GM19395 (cell line): Measurements from ENCODE around the gene RCL1.
"Not testable (repeated sequence)": the region's sequence is repeated elsewhere in the genome, so short reads cannot be mapped to it uniquely, and the experiment has no call there.

ENCODE experiments used
- ATAC-seq: cut with Tn5 transposase; IDR thresholded peaks from one replicate; pipeline ENCODE4 v1.9.1; 2021; ENCODE audit warnings: mild to moderate bottlenecking, moderate library complexity; ENCODE audit not compliant: unreplicated experiment

Gene RCL1, protein sequence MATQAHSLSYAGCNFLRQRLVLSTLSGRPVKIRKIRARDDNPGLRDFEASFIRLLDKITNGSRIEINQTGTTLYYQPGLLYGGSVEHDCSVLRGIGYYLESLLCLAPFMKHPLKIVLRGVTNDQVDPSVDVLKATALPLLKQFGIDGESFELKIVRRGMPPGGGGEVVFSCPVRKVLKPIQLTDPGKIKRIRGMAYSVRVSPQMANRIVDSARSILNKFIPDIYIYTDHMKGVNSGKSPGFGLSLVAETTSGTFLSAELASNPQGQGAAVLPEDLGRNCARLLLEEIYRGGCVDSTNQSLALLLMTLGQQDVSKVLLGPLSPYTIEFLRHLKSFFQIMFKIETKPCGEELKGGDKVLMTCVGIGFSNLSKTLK

DNA sequence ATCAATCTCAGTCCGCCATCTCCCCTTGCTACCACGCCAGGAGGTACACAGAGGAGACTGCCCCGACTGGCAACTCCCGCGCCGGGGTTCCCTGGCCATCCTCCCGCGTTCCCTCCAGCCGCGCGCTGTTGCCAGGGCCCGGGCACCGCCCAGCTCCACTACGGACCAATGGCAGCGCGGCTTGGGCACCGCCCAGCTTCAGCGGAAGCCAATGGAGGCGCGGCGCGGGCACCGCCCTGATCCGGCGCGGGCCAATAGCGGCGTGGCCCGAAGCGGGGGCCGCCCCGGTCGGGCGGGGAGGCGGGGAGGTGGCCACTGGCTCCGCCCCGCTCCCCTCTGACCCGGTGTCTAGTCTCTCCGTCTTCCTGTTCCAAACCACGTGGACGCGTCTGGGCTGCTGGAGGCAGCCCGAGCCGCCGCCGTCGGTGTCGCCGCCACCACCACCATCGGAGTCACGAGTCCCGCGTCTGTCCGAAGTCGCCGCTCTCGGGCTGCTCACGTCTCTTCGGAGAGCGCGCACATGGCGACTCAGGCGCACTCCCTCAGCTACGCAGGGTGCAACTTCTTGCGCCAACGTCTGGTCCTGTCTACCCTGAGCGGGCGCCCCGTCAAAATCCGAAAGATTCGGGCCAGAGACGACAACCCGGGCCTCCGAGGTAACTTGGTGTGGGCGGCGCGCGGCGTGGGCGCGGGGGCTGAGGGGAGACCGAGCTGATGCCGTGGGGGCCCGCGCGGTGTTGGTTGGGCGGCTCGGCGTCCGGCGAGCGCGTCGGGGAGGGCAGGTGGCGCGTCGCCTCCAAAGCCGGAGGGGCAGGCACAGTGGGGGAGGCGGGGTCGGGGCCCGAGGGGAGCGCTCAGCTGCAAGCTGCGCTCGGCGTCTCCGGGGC, at the start of gene RCL1:
TSS of gene RCL1 (plus strand) at position 373 of the 887 bp plus-strand sequence. CDS start at position 521, 148 bp downstream.
- peak; percentile 96 for ATAC-seq

DNA sequence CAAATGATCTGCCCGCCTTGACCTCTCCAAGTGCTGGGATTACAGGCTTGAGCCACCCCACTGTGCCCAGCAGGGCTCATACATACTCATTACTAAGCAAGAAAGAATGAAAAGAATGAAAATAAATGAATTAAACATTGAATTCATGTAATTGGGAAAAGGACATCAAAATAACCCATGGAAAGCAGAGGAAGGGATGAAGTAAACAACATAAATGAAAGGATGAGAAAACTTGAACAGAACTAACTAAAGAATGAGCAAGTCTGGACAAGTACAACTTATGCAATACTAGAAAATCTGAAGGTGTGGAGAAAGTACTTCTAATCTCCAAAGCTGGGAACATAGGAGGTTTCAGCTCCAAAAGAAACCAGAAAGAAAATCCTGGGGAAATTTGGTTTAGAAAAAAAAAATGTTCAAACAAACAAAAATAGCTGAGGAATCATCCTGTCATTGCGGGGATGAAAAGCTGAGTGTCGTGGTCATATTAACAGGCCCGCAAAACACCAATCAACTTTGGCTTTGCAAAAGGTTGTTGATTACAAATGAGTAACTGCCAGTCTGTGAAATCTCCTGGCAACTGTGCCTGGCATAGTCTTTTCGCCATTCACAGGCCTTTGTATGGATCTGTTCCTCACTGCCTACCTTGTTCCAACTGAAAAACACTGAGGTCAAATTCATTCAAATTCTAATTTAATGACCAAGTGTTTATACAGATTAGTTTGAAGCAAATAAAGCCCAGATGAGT, 49.4 kb upstream of the RCL1 start:
- no peak for ATAC-seq

DNA sequence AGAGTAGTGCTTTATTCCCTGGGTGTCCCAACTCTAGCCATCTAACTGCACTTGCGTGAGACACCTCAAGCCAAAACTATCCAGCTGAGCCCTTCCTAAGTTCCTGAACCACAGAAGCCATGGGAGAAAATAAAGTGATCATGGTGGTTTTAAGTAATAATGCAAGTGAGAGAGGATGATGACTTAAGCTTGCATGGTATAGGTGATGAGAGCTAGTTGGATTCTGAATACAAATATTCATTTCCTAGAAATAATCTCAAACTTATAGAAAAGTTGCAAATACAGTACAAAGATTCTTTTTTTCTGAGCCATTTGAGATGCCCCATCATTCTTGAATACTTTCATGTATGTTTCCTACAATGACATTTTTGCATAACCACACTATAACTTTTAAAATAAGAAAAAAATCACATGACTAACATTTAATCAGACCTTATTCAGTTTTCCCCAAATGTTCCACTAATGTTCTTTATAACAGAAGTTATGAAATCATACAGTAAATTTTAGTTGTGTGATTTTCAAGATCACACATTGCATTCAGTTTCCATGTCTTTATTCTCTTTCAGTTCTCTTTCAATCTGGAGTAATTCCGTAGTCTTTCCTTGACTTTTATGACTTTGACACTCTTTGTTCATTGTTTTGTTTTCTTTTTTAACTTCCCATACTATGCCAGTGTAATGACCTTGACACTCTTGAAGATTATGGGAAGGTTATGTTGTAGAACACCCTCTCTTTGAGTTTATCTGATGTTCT, 46.3 kb upstream of the RCL1 start:
- ATAC-seq = no peak

DNA sequence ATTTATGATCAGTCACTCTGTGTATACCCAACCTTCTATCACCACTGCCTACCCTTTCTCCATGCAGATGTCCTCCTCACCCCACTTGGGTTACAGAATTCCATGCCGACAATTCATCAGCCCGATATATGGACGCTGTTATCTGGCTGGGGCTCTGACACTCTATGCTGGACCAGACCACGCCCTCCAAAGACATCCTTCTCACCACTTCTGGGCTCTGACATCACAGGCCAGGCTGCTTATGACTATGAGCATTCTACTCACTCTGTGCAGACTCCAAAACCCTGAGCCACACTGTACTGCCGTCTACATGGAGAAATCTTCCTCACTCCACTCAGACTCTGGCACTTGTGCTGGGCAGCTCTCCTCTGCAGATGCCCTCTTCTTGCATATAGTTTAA, 44.1 kb upstream of the RCL1 start:
- ATAC-seq = no peak

DNA sequence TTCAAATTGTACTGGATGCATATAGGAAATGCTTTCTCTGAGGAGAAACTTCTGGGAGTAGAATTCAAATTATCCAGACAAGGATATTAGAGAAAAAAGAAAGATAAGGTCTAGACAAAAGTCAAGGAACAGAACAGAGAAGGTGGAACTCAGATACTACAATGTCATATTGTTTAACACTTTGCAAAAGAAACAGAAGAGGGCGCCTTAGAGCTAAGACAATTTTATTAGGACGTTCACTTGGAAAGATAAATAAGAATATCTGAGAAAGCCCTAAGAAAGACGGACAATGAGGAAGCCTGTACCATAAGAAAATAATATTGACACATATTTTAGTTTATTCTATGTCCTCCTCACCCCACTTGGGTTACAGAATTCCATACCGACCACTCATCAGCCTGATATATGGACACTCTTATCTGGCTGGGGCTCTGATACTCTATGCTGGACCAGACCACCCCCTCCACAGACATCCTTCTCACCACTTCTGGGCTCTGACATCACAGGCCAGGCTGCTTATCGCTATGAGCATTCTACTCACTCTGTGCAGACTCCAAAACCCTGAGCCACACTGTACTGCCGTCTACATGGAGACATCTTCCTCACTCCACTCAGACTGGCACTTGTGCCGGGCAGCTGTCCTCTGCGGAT, 42.6 kb upstream of the RCL1 start:
- no peak for ATAC-seq

DNA sequence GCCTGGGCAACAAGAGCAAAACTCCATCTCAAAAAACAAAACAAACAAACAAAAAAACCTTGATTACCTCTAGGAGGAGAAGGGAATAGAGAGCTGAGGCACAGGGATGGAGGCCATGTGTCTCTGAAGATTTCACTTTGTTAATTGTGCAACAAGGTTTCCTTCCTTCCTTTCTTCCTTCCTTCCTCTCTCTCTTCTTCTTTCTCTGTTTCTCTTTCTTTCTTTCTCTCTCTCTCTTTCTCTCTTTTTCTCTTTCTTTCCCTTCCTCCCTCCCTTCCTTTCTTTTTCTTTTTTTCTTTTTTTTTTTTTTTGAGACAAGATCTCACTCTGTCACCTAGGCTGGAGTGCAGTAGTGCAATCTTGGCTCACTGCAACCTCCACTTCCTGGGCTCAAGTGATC, 38.2 kb upstream of the RCL1 start:
- peak; percentile 21 for ATAC-seq

DNA sequence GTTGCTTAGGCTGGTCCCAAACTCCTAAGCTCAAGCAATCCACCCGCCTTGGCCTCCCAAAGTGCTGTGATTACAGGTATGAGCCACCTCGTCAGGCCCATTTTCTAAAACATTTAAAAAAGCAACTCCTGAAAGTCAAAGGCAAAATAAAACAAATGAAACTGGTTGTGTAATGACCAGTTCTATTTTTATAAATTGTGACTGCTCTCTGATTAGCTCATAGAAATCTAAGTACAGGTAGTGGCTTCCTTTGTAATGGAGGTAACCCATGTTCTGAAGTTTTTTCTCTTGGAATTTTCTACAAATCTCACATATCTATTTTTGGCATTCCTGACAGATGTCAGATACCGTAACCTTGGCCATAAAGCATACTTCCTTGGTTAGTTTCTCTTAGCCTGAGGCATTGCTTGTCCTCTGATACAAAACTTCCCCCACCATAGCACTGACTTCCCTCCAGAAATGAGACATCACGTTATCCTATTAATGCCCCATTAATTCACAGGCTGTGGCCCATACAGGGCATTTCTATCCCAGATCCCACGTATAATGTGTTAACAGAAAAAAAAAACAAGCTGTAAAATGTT, 37.6 kb upstream of the RCL1 start:
- peak; percentile 51 for ATAC-seq

DNA sequence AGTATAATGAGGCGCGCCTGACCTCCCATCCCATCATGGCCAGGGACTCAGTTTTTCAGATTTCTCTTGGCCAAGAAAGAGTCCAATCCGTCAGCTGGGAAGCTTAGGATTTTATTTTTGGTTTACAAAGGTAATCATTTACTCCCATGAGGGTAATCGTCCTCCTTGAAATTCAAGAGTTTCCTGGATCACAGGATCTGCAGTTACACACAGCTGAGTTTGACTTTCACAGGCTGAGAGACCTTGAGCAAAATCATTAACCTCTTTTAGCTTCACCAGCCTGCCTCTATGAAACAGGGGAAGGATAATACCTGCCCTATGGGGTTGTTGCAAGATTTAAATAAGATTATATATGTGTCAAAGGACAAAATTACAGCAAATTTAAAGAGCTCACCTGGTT, 36.3 kb upstream of the RCL1 start:
- no peak for ATAC-seq

DNA sequence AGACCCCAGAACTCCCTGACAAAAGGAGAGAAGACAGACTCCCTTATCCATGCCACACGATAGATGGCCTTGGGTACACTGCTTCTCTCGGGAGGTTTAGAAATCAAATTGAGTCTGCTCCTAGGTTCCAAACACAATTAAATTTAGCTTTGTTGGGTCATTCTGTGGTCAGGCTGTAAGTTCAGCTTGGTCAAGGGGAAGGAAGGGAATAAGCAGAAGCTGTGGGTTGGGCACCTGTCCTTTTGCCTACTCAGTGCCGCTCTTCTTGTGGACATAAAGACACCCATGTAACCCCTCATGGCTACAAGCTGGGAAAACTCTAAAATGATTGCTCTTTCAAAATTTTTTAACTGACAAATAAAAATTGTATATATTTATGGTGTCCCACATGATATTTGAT, 32.6 kb upstream of the RCL1 start:
- ATAC-seq = no peak

DNA sequence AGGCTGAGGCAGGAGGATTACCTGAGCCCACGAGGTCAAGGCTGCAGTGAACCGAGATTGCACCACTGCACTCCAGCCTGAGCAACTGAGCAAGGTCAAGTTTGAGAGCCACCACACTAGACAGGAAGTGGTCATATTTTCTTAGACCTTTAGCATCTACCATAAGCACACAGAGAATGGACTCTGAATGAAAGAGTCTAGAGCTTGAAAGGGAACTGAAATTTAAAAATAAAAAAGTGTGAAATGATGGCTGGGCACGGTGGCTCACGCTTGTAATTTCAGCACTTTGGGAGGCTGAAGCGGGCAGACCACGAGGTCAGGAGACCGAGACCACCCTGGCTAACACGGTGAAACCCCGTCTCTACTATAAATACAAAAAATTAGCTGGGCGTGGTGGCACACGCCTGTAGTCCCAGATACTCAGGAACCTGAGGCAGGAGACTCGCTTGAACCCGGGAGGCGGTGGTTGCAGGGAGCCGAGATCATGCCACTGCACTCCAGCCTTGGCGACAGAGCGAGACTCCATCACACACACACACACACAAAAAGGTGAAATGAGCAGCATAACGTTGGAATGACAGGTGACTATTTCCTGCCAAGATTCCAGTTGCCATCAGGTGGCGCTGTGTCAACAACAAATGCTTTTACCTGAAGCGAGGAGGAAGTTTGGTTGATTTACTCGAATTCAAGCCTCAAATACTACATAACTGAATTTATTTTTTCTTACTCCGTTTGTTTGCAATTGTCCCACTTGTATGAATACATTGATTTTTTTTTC, 30.4 kb upstream of the RCL1 start:
- ATAC-seq = peak; percentile 94

DNA sequence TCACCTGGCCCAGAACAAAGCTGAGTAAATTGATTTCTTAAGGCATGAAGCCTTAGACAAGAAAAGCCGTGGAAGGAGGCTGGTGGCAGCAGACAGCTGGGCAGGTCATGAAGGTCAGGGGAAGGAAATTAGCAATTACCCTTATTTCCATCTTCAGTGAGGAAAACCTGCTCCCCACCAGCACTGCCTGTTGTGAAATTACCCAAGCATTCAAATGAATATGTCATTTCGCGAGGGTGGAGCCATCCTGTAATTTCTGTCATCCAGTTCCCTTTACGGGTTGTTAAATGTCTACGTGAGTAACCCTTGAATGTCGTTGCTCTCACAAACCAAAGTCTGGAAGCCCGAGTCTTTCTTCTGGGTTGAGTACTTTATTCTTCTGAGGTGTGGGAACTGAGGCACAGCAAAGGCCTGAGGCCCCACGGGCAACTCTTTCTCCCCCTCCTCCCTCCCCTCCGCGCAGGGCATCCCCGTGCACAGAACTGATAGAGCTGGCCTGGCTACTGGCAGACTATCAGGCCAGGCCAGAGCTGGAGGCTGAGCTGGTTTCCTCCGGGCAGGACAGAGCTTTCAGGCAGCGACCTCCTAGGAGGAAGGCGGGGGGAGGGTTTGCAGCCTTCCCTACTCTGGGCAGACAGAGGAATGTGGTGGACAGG, 29.7 kb upstream of the RCL1 start:
- peak; percentile 19 for ATAC-seq

DNA sequence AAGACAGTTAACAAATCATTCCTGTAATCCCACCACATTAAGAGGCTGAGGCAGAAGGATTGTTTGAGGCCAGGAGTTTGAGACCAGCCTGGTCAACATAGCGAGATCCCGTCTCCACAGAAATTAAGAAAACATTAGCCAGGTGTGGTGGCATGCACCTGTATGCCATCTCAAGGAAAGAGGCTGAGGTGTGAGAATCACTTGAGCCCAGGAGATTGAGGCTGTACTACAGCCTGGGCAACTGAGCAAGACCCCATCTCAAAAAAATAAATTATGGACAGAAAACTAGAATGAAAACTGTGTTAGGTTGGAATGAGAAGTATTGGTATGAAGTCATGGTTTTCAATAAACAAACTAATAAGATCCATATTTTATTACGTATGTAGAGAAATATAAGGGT, 28.7 kb upstream of the RCL1 start:
- ATAC-seq = no peak

DNA sequence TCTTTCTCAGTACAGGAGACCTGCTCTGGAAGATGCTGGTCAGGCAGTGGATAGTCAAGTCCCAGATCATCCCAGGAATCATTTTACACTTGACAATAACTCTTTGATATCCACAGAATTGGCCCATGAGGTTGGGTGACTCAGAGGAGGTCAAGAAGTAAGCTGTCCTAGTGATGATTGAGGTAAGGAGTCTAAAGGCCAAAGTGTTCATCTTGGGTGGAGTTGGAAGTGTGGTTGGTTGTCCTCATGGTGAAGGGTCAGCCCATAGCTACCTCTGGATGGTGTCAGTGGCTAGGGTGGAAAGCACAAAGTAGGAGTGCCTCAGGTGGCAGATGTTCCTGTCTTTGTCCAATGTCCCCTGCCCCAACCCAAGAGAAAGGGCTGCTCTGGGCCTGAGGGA, 24.1 kb upstream of the RCL1 start:
- no peak for ATAC-seq

DNA sequence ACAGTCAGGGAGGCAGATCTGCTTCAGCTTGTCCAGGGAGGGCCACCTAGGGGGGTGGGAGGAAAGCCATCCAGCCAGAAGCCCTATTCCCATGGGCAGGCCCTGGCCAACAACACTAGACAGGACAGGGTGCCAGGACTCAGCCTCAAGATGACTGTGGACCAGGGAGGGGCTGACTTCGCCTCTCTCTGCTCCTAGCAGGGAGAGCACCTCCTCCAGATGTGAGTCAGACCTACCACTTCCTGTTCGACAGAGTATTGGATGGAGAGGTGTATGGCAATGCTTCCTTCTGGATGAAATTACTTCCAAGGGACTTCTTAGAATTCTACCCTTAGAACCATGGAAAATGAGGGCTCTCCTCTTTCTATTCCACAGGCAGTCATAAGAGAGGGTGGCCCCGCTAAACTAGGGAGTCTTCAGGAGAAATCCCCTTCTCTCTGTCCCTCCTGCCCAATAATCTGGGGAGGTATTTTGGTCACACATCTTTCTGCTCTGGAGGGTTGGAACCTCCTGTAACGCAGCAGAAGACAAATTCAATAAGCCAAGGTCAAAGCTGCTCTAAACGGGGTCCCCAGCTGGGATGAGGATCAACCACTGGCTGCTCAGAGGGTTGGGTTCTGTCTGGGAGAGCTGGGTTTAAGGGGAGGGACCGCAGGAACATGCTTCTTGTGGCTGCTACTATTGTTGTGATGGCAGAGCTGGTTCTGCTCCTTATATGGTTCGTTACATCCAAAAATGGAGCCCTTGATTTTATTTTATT, 23.2 kb upstream of the RCL1 start:
- ATAC-seq = no peak

DNA sequence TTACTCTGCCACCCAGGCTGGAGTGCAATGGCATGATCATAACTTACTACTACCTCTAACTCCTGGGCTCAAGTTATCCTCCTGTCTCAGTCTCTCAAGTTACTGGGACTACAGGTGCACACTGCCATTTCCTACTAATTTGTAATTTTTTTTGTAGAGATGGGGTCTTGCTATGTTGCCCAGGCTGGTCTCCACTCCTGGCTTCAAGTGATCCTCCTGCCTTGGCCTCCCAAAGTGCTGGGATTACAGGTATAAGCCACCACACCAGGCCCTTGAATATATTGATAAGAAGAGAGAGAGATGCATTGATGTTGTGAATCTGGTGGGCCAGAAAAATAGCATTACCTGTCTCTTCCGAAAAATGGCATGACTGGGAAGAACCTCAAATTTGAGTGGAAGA, 21.0 kb upstream of the RCL1 start:
- ATAC-seq = no peak

DNA sequence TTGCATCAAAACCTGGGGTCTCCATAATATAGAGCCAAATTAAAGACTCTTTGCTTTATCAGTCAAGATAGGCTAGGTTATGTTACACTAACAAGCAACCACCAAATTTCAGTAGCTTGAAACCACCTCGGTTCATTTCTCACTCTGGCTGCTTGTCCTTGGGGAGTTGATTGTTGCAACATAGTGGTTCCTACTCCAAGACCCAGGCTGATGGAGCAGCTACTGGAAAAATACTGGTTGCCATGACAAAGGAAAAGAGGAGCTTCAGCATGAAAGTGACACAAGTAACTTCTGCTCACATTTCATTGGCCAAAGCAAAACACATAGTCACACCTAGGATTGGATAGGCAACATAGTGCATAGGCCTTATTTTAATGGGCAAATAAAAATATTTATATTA, 18.5 kb upstream of the RCL1 start:
- ATAC-seq = no peak

DNA sequence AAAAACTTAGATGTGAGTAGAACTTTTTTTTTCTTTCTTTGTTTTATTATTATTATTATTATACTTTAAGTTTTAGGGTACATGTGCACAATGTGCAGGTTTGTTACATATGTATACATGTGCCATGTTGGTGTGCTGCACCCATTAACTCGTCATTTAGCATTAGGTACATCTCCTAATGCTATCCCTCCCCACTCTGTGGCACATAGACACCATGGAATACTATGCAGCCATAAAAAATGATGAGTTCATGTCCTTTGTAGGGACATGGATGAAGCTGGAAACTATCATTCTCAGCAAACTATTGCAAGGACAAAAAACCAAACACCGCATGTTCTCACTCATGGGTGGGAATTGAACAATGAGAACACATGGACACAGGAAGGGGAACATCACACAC, 17.8 kb upstream of the RCL1 start:
- ATAC-seq = not testable (repeated sequence)

DNA sequence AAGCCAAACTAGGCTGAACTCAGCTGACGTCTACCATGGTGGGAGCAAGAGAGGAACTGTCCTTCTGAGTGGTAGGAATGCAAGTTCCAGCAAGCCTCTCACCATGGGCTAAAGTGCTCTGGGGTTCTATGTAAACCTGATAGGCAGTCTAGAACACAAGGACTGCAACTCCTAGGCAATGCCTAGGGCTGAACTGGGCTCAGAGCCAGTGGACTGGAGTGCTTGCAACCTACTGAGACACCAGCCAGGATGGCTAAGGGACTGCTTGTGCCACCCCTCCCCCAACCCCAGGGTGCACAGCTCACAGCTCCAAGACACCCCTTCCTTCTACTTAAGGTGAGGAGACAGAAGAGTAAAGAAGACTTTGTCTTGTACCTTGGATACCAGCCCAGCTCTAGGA, 12.1 kb upstream of the RCL1 start:
- ATAC-seq = no peak
